Tongue (tissue), 2 donors: ENCODE results near the gene RENBP. TPM values are rescaled to one million over a fixed set of nuclear protein-coding genes. Genes with fewer than 3 reads are reported as not detected.
A peak's percentile ranks its signal among the peaks of the same experiment; 100 is the strongest.

ENCODE experiments used
- DNase-seq: peaks from one replicate; pipeline ENCODE4 v3.0.0-alpha.2; 2015
- total RNA-seq: library from RNA; depleted of rRNA; stranded (reverse); fragments of >200 nt; gene quantifications from one replicate; pipeline ENCODE4 v1.2.3, GENCODE V29; 2014

The RENBP gene
- total RNA-seq, 1 donor from 2014 or later: 5.2 TPM

- peak; percentile 82 for DNase-seq
Observed at GRCh38 chrX:153970357-153971123, 26.1 kb upstream of the RENBP start.

- no peak for DNase-seq
Observed at GRCh38 chrX:153969904-153970356, 25.5 kb upstream of the RENBP start.

GRCh38 chrX:153969125-153969903 lies 24.9 kb upstream of the RENBP start:
- no peak for DNase-seq

GRCh38 chrX:153968754-153969124 lies 24.3 kb upstream of the RENBP start:
- DNase-seq: peak; percentile 70

- DNase-seq: no peak
Observed at GRCh38 chrX:153968255-153968654, 23.8 kb upstream of the RENBP start.

- no peak for DNase-seq
Observed at GRCh38 chrX:153967536-153968224, 23.2 kb upstream of the RENBP start.

GRCh38 chrX:153966841-153967535 lies 22.5 kb upstream of the RENBP start:
- no peak for DNase-seq

GRCh38 chrX:153966283-153966688 lies 21.8 kb upstream of the RENBP start:
- DNase-seq: no peak

- DNase-seq: no peak
Observed at GRCh38 chrX:153965406-153965805, 21.0 kb upstream of the RENBP start.

GRCh38 chrX:153964105-153964504 lies 19.7 kb upstream of the RENBP start:
- no peak for DNase-seq

- no peak for DNase-seq
Observed at GRCh38 chrX:153963546-153963945, 19.1 kb upstream of the RENBP start.

GRCh38 chrX:153961292-153961691 lies 16.8 kb upstream of the RENBP start:
- DNase-seq: no peak

- no peak for DNase-seq
Observed at GRCh38 chrX:153960786-153961185, 16.3 kb upstream of the RENBP start.

GRCh38 chrX:153960077-153960476 lies 15.6 kb upstream of the RENBP start:
- no peak for DNase-seq

GRCh38 chrX:153959649-153960048 lies 15.2 kb upstream of the RENBP start:
- DNase-seq: no peak

- DNase-seq: no peak
Observed at GRCh38 chrX:153958605-153959004, 14.2 kb upstream of the RENBP start.

- no peak for DNase-seq
Observed at GRCh38 chrX:153957224-153957623, 12.8 kb upstream of the RENBP start.

- no peak for DNase-seq
Observed at GRCh38 chrX:153956044-153956907, 11.8 kb upstream of the RENBP start.

GRCh38 chrX:153955228-153955732 lies 10.8 kb upstream of the RENBP start:
- no peak for DNase-seq

GRCh38 chrX:153954558-153955227 lies 10.2 kb upstream of the RENBP start:
- no peak for DNase-seq
